Kasumi-1 (cell line): ENCODE data around the gene RAB34.

ENCODE experiments used
- DNase-seq, 2 experiments: peaks; one replicate each; lab custom pipeline; 2025; lab: John Stamatoyannopoulos, UW

RAB34 gene

DNA sequence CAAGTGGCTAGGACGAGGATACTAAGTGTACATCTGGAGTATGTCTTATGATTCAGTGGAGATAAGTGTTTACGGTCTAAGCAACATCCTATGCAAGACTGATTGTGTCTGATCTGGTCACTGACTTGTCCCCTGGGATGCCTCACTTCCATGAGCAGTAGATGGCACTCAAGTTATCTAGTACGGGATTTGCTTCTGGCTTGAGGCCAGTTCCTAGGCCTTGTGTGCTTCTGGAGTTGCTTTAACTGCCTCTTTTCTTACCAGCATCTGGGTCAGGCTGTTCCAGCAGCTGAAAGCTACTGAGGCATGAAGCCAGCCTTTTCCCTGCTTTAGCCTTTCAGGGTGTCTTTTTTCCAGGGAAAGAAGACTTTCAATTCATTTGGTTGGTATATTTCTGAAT is 32.7 kb downstream of the RAB34 start:
- peak; percentile 21 to 25 for DNase-seq

DNA sequence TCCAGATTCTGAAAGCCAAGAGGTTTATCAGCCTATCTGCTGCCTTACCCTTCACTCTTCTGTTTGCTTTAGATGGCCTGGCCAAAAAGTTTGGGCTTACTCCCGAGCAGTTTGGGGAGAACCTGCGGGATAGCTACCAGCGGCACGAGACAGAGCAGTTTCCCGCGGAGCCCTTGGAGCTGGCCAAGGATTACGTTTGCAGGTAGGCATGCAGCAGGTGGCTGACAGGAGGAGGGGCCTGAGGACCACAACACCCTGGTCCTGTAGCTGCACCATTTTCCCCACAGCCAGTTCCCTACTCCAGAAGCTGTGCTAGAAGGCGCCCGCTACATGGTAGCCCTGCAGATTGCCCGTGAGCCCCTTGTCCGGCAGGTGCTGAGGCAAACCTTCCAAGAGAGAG is 35.0 kb downstream of the RAB34 start:
- DNase-seq, result no peak

DNA sequence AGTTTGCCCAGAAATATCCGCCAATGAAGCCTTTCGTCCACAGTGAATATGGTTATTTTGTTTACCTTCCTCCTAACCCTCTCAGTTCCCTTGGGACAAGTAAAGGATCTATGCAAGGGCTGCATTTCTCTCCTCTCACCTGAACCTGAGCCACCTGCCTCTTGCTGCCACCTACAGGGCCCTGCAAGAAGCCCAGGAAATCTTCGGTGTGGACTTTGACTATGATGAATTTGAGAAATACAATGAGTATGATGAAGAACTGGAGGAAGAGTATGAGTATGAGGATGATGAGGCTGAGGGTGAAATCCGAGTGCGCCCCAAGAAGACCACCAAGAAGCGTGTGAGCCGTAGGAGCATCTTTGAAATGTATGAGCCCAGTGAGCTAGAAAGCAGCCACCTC is 41.7 kb downstream of the RAB34 start:
- peak in 1 of 2 experiments; percentile 6 for DNase-seq

DNA sequence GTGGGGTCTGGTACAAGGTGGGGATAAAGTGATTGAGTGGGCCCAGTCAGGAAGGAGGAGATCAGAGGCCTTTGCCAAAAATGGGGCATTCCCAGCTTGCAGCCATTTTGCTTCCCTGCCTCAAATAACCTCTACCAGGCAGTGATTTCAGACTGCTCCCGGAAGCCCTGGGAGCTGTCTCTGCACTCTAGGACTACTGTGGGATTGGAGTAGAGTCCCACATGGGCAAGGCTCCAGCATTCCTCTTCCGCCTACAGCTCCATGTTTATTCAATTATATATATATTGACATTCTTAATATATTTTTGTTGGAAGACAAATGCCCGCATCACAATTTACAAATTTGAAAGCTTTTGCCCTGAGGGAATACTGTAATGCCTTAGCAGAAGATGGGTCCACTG is 42.2 kb downstream of the RAB34 start:
- no peak for DNase-seq

DNA sequence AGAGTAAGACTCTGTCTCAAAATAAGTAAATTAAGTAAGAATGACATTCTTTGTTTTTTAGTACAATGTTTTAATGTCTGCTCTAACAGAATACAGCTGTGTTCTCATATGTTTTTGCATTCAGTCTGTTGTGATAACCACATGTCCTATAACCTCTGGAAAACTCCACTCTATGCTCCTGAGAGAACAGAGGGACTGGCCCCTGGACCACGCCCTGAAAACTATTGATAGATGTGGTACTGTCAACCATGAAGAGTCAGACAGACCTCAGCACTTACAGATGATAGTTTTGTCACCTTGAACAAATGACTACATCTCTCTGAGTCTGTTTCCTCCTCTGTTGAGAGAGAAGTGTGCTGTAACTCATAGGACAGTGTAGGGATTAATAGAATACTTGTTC is 47.8 kb downstream of the RAB34 start:
- no peak for DNase-seq

DNA sequence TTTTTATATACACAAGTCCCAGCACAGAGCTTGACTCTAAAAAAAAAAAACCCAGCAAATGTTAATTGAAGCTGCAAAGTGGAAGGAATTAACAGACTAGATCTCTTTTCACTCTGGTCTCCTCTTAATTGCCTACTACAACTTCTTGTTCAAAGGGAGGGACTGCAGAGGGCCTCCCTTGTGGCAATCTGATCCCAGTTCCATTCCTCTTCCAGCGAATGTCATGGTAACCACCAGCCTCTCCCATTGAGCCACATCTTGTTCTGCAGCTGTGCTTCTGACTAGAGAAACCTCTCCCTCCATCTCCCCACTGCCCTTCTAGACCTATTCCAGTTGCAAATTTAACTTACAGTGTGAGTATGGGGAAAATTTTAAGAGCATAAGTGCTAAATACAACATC is 49.8 kb downstream of the RAB34 start:
- DNase-seq, result no peak

DNA sequence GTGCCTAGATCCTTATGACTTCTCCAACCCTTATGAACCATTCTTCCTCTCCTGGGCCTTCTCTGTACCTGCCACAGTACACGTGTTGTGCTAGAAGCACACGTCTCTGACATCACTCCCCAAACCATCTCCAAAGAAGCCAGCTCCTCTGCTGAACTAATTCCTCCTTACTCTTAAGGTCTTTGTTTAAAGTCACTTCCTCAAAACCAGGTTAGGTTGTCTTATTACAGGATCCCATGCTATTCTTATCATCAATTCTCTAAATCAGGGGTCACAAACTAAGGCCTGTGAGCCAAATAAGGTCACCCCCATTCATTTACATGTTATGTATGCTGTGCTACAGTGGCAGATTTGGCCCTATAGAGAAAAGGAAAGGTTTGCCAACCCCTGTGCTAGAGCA is 51.7 kb downstream of the RAB34 start:
- peak; percentile 22 to 31 for DNase-seq
